Left colon (tissue), 2 donors: Measurements from ENCODE around the gene TMEM61. TPM values are rescaled to one million over a fixed set of nuclear protein-coding genes. Genes with fewer than 3 reads are reported as not detected.
"Not testable (repeated sequence)": the region's sequence is repeated elsewhere in the genome, so short reads cannot be mapped to it uniquely, and the experiment has no call there.

Experiments used
- ATAC-seq: fragments of 200-7000 bp; cut with Tn5 transposase; one replicate; pipeline ENCODE4 v1.9.1; 2020; ENCODE audit warnings: mild to moderate bottlenecking, moderate library complexity
- DNase-seq, 2 donors: peaks; one replicate each; pipeline ENCODE4 v3.0.0-alpha.2; 2020
- intact Hi-C, 2 donors: fragments of 100-400 bp; cut with DNase I in 1 of 2; cut with micrococcal nuclease in 1 of 2; formaldehyde crosslinking; loops; one replicate each; pipeline versions ENCODE4 v1.11.2 to v1.14.0; 2022; cut with DNase I, micrococcal nuclease
- long read RNA-seq: library from polyadenylated mRNA; unstranded; transcript quantifications from one replicate; pipeline ENCODE4 v2.0.0, GENCODE V29; 2021
- total RNA-seq, 2 donors: library from RNA; stranded (reverse); fragmentation: NEBNext Ultra II Directional; extraction: Animal tissue kit (Norgen Biotek cat#: 25700); gene quantifications; one replicate each; pipeline ENCODE4 v1.2.1, GENCODE V29; 2021
- donor health status: DM: no; HTN: no; CAD: no.
- donor health status: DM: yes; HTN: yes; CAD: no.

The TMEM61 gene
- total RNA-seq, result 10 to 100 TPM; 12.2 to 19.8 TPM
- long read RNA-seq, transcript TMEM61-201 (3 exons, 1,097 nt), result major isoform, 21 of 38 reads
- long read RNA-seq, partial matches to known transcripts, result 2 of 38 reads
- long read RNA-seq, other reads (novel, unspliced or antisense), result 15 of 38 reads

GRCh38 chr1:54980528-54981241, at the start of gene TMEM61:
Gene TMEM61 (plus strand): TSS chr1:54980628. CDS start chr1:54981066, 438 bp downstream.
- DNase-seq (peak in 1 of 2 donors; percentile 61), ATAC-seq (peak; percentile 83)
- intact Hi-C loops, result no loop called here

GRCh38 chr1:54931275-54931840, 49.1 kb upstream of the TMEM61 start:
- ATAC-seq (no peak), DNase-seq (no peak)
- intact Hi-C loops, result no loop called here

GRCh38 chr1:54934081-54934480, 46.3 kb upstream of the TMEM61 start:
- DNase-seq, ATAC-seq, intact Hi-C loops: not testable (repeated sequence)

- DNase-seq, result no peak
- intact Hi-C loops, result no loop called here
- no peak for ATAC-seq
Observed at GRCh38 chr1:54934869-54935268, 45.6 kb upstream of the TMEM61 start.

GRCh38 chr1:54936791-54937190, 43.6 kb upstream of the TMEM61 start:
- intact Hi-C loops, result no loop called here
- DNase-seq (no peak), ATAC-seq (no peak)

- intact Hi-C loops, result no loop called here
- DNase-seq, result no peak
- ATAC-seq, result no peak
Observed at GRCh38 chr1:54937469-54937868, 43.0 kb upstream of the TMEM61 start.

GRCh38 chr1:54938955-54939354, 41.5 kb upstream of the TMEM61 start:
- intact Hi-C loops, ATAC-seq: not testable (repeated sequence)

GRCh38 chr1:54940042-54940441, 40.4 kb upstream of the TMEM61 start:
- no peak for DNase-seq
- ATAC-seq, result peak; percentile 81
- intact Hi-C loops, result no loop called here

More at GRCh38 chr1:54938955-54939354, 41.5 kb upstream of the TMEM61 start:
- DNase-seq, result not testable (repeated sequence)

GRCh38 chr1:54942976-54943375, 37.5 kb upstream of the TMEM61 start:
- DNase-seq, result no peak
- no peak for ATAC-seq
- intact Hi-C loops, result no loop called here

- intact Hi-C loops, result loop anchor here in 1 of 2 donors (5.0 kb wide), 1 partner anchor 52 kb away; the partner anchor contains the start of gene BSND
- DNase-seq, result peak; percentile 77 to 80
- ATAC-seq, result peak; percentile 67
Observed at GRCh38 chr1:54944610-54945392, 35.6 kb upstream of the TMEM61 start.

GRCh38 chr1:54945393-54945936, 35.0 kb upstream of the TMEM61 start:
- intact Hi-C loops, result loop anchor here in 1 of 2 donors (5.0 kb wide), 1 partner anchor 52 kb away; the partner anchor contains the start of gene BSND
- peak; percentile 86 to 95 for DNase-seq
- ATAC-seq, result peak; percentile 97

- no peak for ATAC-seq
Observed at GRCh38 chr1:54947540-54947939, 32.9 kb upstream of the TMEM61 start.

GRCh38 chr1:54949053-54949452, 31.4 kb upstream of the TMEM61 start:
- no peak for ATAC-seq
- no peak for DNase-seq
- intact Hi-C loops, result loop anchor here in 1 of 2 donors (5.0 kb wide), 1 partner anchor 48 kb away; the partner anchor contains the start of gene BSND

More at GRCh38 chr1:54947540-54947939, 32.9 kb upstream of the TMEM61 start:
- intact Hi-C loops, result loop anchor here in 1 of 2 donors (5.0 kb wide), 1 partner anchor 50 kb away; the partner anchor contains the start of gene BSND
- DNase-seq, result no peak

- intact Hi-C loops, result loop anchor here in 1 of 2 donors (2.0 kb wide), 1 partner anchor 47 kb away; no protein-coding TSS in a partner anchor
- ATAC-seq (no peak), DNase-seq (no peak)
Observed at GRCh38 chr1:54950006-54950368, 30.4 kb upstream of the TMEM61 start.

- DNase-seq, result peak; percentile 48 to 80
- ATAC-seq, result peak; percentile 70
- intact Hi-C loops, result loop anchor here in 1 of 2 donors (2.0 kb wide), 1 partner anchor 46 kb away; no protein-coding TSS in a partner anchor
Observed at GRCh38 chr1:54950369-54951163, 29.9 kb upstream of the TMEM61 start.

GRCh38 chr1:54951810-54952226, 28.6 kb upstream of the TMEM61 start:
- ATAC-seq (no peak), DNase-seq (no peak)
- intact Hi-C loops, result loop anchor here in 1 of 2 donors (2.0 kb wide), 1 partner anchor 45 kb away; no protein-coding TSS in a partner anchor

GRCh38 chr1:54952950-54953718, 27.3 kb upstream of the TMEM61 start:
- DNase-seq (no peak), ATAC-seq (no peak)
- intact Hi-C loops, result no loop called here
